Measurements from ENCODE around the gene CRABP2.

Gene CRABP2

DNA sequence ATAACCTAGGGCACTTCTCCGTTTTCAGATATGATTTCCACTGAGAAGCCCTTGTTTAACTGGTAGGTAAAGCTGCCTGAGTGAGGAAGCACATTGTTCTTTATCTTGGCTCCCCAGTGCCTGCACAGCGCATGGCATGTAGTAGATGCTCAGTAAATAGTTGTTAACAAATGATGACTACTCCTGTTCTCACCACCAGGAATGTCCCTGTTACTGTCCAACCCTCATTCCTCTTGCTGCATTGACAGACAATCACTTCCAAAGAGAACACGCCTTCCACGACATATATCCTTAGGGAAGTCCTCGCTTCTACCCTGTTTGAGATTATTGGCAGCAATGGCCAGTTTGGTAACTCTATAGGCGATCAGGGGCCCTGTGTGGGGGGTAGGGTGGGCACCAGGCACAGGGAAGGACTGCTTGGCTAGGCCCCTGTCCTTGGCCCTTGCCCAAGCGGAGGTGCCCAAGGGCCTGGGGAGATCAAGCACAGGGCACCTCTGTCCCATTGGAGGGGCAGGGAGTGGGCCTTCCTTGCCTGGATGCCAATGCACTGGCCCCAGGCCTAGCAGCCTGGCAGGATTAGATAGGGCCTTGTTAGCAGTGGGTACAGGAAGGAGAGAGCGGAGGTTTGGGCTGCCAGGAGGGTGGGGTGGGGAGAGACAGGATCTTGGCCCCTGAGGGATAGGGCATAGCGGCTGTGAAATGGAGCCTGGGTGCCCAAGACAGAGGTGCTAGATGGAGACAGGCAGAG lies 38.3 kb downstream of the CRABP2 start:
- DNase-seq, result no peak

DNA sequence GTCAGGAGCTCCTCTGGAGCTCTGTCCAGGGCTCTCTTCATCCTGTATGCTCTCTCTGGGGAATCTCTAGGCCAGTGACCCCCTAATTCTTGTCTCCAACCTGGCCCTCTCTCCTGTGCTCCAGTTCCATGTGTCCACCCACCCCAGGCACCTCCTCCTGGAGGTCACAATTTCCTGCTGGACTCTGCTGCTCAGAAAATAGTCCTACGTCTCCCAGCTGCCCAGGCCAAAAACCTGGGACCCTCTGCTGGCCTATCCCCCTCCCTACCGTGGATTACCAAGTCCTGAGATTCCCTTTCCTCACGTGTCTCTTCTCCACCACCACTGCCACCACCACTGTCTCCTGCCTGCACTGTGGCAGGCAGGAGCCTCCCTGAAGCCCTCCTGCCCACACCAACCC lies 39.8 kb downstream of the CRABP2 start:
- no peak for DNase-seq

GRCh38 chr1:156664767-156665411 lies 40.5 kb downstream of the CRABP2 start:
- DNase-seq, result no peak

GRCh38 chr1:156664046-156664766 lies 41.2 kb downstream of the CRABP2 start:
- no peak for DNase-seq

GRCh38 chr1:156663178-156663577 lies 42.2 kb downstream of the CRABP2 start:
- DNase-seq, result no peak

GRCh38 chr1:156662800-156663055 lies 42.7 kb downstream of the CRABP2 start:
- DNase-seq, result no peak

DNA sequence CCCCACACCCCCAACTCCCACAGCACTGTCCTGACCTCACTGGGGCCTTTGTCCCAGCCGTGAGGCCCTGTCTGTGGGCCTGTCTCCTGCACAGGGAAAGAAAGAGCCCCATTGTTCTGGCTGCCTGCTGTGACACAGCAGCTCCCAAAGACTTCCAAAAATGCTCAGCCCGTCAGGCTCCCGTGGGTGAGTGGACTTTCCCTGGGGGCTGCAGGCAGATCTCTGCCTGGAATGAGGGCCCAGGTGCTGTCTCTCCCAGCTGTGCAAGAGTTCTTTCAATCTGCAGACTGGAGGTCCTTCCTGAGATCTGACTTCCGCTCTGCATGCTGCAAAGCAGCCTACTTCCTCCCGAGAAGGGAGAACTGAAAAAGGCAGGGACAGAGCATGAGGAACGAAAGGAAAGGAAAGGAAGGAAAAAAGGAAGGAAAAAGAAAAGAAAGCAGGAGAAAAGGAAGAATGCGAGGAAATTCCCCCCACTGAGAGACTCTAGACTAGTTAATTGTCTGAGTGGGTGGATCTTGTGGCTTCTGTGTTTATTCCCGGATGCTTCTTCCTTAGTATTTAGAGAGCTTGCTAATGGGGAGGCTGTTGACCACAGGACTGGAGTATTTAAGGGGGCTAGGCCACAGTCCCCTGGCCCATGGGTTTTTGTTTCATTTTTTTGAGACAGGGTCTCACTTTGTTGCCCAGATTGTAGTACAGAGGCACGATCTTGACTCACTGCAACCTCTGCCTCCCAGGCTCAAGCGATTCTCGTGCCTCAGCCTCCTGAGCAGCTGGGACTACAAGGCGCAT lies 43.2 kb downstream of the CRABP2 start:
- no peak for DNase-seq

DNA sequence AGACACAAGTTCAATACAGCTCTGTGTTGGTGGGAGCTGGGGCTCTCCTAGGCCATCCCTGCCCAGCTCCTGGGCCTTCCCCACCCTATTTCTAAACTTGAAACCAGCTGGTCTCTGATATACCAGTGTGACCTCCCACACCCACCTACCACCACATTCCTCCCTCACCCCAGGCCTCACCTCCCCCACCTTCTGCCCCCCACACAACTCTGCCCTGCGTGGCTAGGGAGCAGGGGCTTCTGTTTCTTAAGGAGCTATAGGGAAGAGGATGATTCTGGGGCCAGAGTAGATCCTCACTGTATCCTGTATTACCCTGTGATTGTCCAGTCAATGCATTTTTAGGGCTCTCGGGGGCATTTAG lies 44.7 kb downstream of the CRABP2 start:
- DNase-seq, result no peak

DNA sequence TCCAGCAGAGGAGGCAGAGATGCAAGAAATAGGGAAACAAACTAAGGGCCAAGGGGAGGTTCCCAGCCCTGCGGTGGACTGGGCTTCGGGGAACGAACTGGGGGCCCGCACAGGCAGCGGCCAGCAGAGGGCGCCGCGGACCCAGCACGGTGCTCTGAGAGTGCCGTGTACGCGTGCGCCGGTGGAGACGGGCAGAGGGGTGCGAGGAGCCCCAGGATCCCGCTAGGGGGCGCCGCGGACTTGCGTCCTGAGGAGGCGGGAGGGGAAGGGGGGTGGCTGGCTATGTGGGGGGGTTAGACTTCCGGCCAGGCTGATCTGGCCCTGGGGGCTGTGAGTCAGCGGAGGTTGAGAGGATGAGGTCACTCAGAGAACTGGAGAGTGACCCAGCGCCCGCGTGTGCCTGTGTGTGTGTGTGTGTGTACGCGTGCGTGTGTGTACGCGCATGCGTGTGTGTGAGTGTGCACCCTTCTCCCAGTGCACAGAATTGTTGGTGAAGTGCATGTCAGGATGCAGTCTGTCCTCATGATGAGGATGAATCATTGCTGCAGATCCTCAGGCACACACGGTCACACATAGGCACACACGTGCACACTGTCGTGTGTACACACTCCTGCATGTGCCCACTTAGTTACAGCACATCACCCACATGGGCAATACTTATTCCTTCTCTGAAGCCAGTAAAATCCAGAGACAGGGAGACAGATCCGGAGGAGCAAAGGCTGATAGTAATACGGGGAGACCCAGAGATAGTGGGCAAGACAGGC lies 45.2 kb downstream of the CRABP2 start:
- peak; percentile 97 for DNase-seq

DNA sequence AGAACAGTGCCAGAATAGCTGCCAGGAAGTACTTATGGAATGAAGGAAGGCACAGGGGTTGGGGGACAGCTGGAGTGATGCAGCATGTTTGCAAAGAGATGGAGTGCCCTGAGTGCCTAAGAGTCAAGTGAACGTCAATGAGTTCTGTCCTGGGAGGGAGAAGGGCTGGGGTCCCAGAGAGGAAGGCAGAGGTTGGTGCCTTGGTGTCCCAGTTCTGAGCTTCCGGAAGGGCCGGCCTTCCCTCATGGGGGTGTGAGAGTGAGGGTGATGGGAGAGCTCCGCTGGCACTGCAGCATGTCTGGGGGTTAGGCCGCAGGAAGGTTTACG lies 45.8 kb downstream of the CRABP2 start:
- DNase-seq, result no peak

DNA sequence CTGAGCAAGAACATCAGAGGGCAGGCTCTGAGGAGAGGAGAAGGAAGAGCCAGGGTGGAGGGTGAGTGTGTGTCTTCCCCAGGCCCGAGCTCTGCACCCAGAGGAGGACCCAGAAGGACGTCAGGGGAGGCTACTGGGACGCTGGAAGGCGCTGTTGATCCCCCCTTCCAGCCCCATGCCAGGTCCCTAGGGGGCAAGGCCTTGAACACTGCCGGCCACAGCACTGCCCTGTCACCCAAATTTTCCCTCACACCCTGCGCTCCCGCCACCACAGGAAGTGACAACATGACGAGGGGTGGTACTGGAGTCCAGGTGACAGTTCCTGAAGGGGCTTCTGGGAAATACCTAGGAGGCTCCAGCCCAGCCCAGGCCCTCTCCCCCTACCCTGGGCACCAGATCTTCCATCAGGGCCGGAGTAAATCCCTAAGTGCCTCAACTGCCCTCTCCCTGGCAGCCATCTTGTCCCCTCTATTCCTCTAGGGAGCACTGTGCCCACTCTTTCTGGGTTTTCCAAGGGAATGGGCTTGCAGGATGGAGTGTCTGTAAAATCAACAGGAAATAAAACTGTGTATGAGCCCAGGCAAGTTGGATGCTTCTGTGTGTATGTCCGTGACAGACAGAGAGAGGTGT lies 46.3 kb downstream of the CRABP2 start:
- DNase-seq, result no peak

GRCh38 chr1:156658496-156658895 lies 46.9 kb downstream of the CRABP2 start:
- no peak for DNase-seq

DNA sequence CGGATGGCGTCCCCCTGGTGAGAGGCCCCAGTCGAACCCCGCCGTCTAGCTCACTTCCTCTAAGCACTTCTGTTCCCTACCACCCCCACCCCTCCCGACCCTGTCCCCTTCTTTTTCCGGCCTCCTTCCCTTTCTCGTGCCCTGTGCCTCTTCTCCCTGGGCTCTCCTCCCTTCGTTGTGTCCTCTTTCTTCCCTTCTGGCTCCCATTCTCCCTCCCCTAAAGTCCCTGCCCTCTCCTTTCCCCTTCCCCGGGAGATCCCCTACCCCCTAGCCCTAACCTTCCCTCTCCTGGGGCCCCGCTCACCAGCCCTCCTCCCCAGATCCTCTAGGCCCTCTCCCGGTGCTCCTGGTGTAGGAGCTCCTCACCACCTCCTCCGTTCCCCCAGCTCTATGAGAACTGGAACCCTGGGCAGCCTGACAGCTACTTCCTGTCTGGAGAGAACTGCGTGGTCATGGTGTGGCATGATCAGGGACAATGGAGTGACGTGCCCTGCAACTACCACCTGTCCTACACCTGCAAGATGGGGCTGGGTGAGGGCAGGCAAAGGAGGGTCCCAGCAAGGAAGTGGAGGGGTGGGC lies 47.6 kb downstream of the CRABP2 start:
- no peak for DNase-seq

- peak; percentile 74 for DNase-seq
Measured at GRCh38 chr1:156656806-156657740, 48.3 kb downstream of the CRABP2 start.

DNA sequence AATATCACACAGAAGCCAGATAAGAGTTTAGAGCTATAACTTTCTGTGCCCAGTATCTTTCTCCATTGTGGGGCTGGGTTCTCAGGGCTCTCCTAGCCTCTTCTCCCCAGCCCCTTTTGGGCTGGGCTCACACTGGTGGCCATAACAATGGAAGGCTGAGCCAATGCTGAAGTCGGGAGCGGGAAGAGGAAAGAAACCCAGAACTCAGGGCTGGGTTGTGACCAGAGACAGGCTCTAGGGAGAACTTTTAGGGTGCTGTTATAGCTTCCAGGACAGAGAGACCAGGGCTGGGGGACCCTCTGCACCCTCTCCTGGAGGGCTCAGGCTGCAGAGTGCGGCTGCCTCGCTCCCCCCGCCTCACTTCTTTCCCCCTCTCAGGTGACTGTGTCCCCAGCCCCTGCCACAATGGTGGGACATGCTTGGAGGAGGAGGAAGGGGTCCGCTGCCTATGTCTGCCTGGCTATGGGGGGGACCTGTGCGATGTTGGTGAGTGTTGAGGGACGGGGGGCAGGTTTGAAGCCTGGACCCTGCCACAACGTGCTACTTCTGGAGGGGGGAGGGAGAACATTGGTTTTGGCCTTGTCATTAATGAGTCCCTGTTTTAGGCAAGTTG lies 49.4 kb downstream of the CRABP2 start:
- no peak for DNase-seq

DNA sequence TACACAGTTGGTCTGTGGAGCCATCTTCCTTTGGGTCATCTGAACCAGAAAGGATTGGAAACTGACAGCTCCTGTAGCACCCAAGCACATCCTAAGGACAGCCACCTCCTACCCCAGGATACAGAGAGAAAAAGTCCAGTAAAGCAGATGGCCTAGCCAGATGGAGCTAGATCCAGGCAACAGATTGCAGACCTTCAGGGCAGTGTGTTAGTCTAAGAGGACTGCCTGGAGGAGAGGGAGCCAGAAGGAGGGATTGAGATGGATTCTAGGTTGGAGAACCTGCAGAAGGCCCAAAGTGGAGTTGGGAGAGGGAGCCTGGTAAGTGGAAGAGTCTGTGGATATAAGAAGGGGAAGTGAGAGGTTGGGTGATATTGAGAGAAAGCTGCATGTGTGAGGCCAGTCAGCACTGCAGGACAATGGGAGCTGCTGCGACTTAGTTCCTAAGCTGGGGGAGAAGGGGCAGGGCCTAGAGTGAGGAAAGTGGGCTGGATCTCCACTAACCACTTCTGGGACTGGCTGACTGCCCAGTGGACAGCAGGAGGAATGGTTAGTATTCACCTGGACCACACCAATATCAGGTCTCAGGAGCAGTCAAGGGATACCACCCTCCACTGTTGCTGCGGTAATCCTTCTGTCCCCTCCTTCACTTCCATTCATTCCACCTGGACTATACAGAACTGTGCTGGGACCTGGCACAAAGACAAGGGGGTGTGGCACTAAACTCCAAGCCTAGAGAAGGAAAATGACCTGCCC lies 50.1 kb downstream of the CRABP2 start:
- peak; percentile 66 for DNase-seq

DNA sequence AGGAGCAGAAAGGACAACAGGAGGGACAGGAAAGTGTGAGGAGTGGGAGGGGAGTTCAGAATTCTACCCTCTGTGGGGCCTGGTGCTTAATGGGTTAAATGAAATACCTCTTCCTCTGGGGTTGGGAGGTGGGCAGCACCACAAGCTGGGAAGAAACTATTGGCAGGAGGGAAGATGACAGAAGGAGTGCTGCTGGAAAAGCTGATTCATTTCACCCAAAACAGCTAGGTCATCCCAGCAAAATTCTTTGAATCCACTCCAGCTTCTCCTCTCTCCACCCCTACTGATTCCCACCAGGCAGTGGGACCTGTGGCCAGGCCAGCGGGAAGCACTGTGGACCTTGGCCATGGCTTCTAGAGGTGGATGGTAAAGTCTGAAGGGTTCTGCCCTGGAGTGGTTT lies 50.7 kb downstream of the CRABP2 start:
- DNase-seq, result peak; percentile 64

DNA sequence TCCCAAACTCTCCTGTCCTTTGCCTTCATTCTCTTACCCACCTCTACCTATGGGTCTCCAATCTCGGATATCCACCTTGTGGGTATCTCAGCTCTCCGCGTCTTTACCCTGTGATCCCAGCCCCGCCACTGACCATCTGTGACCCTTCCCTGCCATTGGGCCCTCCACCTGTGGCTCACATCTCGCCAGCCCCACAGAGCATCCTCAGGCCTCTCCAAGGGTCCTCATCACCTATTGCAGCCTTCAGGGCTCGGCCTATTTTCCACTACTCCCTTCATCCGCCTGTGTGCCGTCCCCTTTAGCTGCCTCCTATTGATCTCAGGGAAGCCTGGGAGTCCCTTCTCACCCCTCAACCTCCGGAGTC lies 52.4 kb downstream of the CRABP2 start:
- DNase-seq, result no peak

GRCh38 chr1:156652131-156652991 lies 53.0 kb downstream of the CRABP2 start:
- no peak for DNase-seq
